WI38 (cell line): ENCODE data around the gene SMIM7.

Source experiments
- H3K4me3 ChIP-seq: 2 replicates; pipeline ENCODE4 v1.5.1; 2011; ENCODE audit warnings: low read depth, mild to moderate bottlenecking, control low read depth, low read length
- TF ChIP-seq, protein P1 (sequence below): IDR thresholded peaks from 2 replicates; pipeline ENCODE4 v1.5.1; 2012; ENCODE audit warnings: low read depth, mild to moderate bottlenecking, control low read depth, low read length

The SMIM7 gene

DNA sequence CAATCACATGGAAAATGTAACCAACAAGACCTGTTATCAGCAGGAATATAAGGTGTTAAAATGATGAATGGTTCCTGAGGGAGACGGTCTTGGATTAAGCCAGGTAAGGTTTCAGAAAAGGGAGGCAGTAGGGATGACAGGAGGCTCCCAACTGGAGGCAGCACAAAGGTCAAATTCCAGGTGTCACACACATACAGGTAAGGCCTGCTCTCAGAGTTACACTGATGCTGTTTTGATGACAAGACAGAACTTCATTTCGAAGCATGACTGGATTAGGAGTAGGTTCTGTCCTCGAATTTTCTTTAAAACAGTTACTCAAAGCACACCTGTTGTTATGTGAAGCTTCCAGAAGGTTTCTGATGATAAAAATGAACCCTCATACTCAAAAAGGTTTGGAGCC, 39.4 kb downstream of the SMIM7 start:
- no peak overlapping the region for H3K4me3 ChIP-seq
- TF ChIP-seq, protein P1, sequence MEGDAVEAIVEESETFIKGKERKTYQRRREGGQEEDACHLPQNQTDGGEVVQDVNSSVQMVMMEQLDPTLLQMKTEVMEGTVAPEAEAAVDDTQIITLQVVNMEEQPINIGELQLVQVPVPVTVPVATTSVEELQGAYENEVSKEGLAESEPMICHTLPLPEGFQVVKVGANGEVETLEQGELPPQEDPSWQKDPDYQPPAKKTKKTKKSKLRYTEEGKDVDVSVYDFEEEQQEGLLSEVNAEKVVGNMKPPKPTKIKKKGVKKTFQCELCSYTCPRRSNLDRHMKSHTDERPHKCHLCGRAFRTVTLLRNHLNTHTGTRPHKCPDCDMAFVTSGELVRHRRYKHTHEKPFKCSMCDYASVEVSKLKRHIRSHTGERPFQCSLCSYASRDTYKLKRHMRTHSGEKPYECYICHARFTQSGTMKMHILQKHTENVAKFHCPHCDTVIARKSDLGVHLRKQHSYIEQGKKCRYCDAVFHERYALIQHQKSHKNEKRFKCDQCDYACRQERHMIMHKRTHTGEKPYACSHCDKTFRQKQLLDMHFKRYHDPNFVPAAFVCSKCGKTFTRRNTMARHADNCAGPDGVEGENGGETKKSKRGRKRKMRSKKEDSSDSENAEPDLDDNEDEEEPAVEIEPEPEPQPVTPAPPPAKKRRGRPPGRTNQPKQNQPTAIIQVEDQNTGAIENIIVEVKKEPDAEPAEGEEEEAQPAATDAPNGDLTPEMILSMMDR = no peak

DNA sequence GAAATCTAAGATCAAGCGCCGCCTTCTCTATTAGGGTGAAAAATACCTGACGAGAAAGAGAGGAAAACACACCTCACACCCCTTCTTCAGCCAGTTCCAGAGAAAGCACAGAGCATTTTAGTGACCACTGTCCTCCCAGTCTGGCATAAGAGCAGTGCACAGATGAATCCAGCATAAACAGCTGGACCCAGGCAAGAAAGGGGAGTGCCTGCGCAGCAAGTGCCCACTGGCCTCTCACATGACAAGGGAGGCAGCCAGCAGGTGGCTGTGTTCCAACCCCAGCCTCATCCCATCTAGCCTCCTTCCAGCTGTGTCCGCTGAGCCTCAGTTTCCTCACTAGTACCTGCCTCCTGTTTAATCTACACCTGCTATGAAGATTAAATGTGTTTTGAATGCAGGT, 39.9 kb downstream of the SMIM7 start:
- no peak overlapping the region for H3K4me3 ChIP-seq
- TF ChIP-seq, protein P1 = no peak

DNA sequence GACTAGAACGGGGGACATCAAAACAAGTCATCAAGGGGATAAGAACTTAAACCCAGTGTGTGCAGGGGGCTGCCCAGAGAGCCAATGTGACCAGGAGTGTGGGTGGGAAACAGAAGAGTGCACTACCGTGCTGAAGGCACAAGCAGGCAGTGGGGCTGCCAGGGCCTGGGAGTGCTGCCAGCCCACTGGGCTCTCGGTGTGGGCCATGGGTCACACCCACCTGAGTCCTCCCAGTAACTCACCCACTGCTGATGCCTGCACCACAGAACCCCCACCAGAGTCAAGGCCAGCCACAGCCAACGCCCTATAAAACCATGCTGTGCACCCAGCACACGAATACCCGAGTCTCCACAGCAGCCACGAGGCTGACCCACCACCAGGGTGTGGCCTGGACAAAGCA, 40.5 kb downstream of the SMIM7 start:
- TF ChIP-seq, protein P1 = no peak
- H3K4me3 ChIP-seq = no peak overlapping the region

DNA sequence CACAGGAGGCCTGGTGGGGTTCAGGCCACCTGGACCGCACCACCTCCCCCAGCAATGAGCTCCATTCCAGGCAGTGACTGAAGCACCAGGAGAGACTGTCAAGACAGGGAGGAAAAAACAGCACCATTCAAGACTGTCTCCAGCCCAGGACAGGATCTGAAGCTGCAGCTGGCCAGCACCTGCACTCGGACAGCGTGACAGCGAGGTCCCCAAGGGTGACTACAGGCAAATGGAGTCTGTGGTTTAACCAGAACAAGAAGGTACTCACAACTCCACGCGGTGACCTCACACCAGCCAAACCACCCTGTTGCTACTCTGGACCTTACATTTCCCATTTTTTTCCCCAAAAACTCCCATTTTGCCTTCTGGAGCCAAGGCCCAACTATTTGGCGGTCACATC, 41.7 kb downstream of the SMIM7 start:
- TF ChIP-seq, protein P1 = no peak
- H3K4me3 ChIP-seq = no peak overlapping the region

DNA sequence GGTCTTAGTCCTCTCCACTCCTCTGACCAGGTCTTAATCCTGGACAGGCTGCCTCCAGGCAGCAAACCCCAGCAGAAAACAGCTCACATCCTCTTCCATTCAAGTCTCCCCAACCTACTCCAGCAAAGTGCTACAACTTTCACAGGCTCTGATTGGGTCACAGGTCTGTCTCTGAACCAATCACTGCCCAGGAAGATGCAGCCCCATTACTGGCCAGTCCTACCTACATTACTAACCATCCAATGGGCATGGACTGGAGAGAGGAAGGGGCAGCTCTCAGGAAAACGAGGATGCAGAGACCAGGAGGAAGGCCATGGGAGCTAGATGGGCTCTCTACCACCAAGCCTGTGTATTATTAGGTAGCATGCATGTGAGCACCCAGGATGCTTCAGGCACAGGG, 44.1 kb downstream of the SMIM7 start:
- TF ChIP-seq, protein P1 = no peak

DNA sequence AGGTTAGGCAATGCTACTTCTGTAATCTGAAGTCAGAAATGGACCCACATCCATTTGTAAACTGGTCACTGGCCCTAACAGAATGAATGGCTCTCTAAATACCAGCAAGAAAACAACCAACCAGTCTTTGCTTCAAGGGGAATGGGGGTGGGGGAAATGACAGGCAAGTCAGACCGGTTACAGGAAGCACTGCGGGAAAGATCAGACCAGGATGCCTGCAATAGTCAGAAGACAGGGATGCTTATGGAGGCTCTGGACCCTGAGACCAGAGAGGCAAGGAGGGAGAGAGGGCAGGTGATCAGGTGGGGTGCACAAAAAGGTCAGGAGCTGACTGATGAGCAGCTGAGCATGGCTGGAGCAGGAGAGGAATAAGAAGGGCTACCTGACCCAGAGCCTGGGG, 45.0 kb downstream of the SMIM7 start:
- TF ChIP-seq, protein P1 = no peak
- H3K4me3 ChIP-seq = no peak overlapping the region

More for the DNA sequence above, 44.1 kb downstream of the SMIM7 start:
- no peak overlapping the region for H3K4me3 ChIP-seq

DNA sequence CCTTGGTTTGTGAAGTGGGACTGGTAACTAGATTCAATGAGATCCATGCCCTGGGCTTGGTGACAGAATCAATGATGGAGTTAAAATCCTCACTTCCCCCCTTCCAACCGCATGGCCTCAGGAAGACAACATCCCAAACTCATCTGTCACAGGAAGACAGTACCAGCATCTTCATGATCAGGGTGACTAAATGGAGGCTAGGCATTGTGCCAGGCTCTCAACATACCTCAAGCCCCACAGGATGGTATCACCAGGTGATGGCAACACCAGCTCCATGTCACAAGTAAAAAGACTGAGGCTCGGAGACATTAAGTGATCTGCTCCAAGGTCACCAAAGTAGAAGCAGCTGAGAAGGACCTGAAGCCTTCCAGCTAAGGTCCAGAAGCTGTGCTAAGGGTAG, 46.1 kb downstream of the SMIM7 start:
- TF ChIP-seq, protein P1 = no peak
- no peak overlapping the region for H3K4me3 ChIP-seq
